GM18526 (cell line): ENCODE data around the gene RBP4.

Experiments used
- POLR2A ChIP-seq: IDR thresholded peaks from 3 replicates; pipeline ENCODE4 v1.6.1; 2011; ENCODE audit not compliant: insufficient read length; ENCODE audit errors: extremely low read depth

The RBP4 gene

DNA sequence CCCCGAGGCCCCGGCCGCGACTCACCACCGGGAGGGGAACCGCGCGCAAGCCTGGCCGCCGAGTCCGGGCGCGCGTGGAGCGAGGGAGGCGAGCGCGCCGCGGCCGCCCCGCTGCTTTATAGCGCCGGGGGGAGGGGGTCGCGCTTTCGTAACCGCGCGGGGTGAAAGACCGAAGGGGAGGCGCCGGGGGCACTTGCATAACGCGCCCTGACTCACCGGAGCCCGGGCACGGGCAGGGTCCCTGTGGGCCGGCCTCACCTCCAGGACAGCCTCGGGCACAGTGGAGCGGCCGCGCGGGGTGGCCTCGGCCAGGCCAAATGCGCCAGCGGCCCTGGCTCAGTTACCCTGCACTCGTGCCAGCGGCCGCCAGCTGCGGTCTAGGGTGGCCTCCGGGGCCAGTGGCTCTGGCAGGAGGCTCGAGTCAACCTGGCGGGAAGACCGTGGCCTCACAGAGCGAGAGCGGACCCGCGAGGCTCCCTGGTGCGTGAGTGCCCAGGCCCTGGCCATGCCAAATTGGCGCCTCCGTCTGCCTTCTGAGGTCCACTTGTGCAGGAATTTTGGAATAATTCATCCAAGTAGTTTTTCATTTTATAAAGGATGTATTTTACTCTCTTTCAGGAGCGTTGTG, at the start of gene RBP4:
RBP4 (minus strand) TSS at position 90 of the 628 bp plus-strand sequence. CDS start 207 bp downstream, outside the sequence.
- TF ChIP-seq POLR2A: no peak

DNA sequence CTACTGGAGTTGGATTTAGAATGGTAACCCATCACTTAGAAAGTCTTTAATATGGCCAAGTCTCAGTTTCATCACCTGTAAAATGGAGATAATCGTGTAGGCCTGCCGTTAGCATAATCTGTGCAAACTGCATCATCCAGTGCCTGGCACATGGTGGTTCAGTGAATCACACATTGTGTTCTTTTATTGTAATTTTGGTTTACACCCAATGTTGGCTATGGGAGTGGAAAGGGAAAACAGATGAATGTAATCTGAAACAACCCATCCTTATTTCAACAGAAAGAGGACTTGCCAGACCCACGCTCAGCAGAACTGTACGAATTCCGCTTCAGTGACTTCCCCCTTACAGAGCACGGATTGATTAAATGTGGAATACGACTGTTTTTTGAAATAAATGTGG, 38.8 kb upstream of the RBP4 start:
- TF ChIP-seq POLR2A: no peak

DNA sequence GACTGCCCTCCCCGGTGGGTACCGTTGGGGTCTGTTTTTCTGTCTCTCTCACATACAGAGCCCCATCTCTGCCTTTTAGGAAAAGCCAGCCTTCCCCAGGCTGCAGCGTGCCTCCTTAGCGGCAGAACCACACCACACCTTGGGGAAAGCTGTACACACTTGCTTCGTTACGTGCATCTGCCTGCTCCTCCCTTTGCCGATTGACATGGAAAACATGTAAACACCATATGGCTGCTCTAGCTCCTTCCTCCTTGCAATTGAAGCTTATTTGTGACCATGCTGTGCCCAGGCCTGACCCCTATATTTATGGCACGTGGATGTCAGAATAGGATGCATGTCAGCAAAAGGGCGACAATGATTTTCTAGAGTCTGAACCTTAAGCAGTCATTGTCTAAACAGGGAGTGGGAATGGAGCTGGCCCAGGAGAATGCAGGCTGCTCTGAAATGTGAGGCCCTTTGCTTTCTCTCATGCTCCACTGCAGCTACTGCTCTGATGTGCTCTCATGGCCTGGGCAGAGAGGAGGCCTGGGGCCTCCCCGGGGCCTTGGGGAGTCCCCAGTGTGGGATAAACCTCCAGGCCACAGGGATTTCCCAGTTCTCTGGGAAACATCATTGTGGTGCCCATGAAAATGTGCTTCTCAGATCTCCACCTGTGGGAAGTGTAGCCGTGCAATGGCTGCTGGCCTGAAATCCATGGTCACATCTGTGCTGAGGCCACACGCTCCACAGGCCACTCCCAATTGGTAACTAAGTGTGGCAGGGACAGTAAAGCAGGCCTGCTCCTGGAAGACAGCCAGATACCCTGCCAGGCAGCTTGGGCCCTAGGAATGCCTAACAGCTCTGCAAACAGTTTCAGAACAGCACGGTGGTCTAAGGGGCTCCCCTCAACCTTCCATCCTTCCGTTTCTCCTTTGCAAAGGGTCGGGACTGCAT, 29.9 kb upstream of the RBP4 start:
- no peak for TF ChIP-seq POLR2A

- no peak for TF ChIP-seq POLR2A
Measured at GRCh38 chr10:93629647-93630305, 28.7 kb upstream of the RBP4 start.

GRCh38 chr10:93628858-93629257, 27.8 kb upstream of the RBP4 start:
- no peak for TF ChIP-seq POLR2A

GRCh38 chr10:93622942-93623341, 21.9 kb upstream of the RBP4 start:
- no peak for TF ChIP-seq POLR2A

- TF ChIP-seq POLR2A: no peak
Measured at GRCh38 chr10:93620925-93621324, 19.9 kb upstream of the RBP4 start.

- TF ChIP-seq POLR2A: no peak
Measured at GRCh38 chr10:93615576-93616235, 14.7 kb upstream of the RBP4 start.

- TF ChIP-seq POLR2A: no peak
Measured at GRCh38 chr10:93614101-93614825, 13.2 kb upstream of the RBP4 start.

GRCh38 chr10:93613126-93613525, 12.1 kb upstream of the RBP4 start:
- TF ChIP-seq POLR2A: no peak

DNA sequence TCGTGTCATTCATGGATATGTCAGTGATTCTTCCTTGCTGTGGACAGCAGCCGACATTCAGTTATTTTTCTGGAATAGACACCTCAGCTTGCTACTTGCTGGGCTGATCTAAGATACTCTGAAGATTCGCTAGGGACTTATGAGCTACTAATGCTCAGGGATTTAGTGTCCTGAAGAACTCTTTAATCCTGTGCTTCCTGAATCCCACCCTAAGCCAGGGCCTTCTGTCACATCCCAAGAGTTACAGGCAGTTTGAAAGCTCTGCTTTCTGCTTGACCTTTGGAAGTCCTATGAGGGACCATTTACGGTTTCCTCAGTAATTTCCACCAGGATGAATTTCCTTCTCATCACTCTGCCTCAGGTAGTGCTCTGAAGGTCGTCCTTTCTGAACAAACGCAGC, 11.3 kb upstream of the RBP4 start, which contains the start of gene PDE6C:
PDE6C (plus strand) TSS at position 227 of the 400 bp plus-strand sequence. CDS start 189 bp downstream, outside the sequence.
- no peak for TF ChIP-seq POLR2A

GRCh38 chr10:93608421-93608820, 7.4 kb upstream of the RBP4 start:
- TF ChIP-seq POLR2A: no peak

DNA sequence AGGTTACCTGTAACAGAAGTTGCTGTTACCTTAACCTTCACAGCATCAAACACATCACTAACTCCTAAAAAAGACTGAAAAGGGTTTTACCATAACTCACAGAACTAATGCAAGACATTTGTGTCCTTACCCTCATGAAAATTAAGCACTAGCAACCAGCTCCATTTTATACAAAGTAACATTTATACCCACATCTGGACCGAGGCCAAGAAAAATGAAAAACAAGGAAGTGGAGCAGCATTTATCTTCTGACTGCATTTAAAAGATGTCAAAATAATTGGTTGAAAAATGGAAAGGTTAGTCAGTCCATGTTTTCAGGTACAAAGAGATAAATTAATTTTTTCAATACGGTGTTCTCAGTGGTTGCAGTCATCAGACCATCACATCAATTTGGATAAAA, 3.1 kb upstream of the RBP4 start:
- TF ChIP-seq POLR2A: no peak

DNA sequence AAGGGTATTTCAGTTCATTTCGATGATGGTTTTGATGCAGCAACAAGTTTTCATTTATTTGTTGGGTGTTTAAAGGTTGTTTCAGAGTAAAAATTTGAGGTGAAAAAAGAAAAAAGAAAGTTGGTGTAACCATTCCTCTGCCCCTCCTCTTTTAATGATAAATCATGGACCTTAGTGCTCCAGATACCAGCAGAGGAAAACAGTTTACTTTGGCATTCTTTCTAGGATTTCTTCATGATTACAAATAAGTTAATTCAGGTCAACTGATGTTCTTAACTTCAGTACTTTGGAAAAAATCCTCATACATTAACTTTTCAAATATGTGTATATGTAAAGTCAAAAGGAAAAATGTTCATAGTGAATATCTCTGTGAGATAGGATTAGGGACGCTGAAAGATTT, 2.0 kb upstream of the RBP4 start:
- no peak for TF ChIP-seq POLR2A

DNA sequence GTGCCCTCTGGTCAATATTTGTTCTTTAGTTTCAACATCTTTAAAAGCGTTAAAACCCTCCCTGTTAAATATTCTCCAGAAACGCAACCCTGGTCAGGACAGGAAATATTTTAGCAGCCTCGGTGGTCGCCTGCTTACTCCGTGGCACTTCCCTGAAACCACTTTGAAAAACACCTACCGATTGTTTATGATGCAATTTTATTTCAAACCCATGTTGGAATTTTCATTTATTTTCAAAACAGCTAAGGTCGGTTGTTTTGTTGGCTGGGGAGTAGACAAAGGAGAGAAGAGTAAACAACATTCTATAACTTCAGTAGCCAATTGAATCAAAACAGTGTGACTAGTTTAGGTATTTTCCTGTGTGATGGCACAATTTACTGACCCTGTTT, 733 bp upstream of the RBP4 start:
- no peak for TF ChIP-seq POLR2A
